Measurements from ENCODE around the gene ECE1.
"Not testable (repeated sequence)": the region's sequence is repeated elsewhere in the genome, so short reads cannot be mapped to it uniquely, and the experiment has no call there.

Gene ECE1

DNA sequence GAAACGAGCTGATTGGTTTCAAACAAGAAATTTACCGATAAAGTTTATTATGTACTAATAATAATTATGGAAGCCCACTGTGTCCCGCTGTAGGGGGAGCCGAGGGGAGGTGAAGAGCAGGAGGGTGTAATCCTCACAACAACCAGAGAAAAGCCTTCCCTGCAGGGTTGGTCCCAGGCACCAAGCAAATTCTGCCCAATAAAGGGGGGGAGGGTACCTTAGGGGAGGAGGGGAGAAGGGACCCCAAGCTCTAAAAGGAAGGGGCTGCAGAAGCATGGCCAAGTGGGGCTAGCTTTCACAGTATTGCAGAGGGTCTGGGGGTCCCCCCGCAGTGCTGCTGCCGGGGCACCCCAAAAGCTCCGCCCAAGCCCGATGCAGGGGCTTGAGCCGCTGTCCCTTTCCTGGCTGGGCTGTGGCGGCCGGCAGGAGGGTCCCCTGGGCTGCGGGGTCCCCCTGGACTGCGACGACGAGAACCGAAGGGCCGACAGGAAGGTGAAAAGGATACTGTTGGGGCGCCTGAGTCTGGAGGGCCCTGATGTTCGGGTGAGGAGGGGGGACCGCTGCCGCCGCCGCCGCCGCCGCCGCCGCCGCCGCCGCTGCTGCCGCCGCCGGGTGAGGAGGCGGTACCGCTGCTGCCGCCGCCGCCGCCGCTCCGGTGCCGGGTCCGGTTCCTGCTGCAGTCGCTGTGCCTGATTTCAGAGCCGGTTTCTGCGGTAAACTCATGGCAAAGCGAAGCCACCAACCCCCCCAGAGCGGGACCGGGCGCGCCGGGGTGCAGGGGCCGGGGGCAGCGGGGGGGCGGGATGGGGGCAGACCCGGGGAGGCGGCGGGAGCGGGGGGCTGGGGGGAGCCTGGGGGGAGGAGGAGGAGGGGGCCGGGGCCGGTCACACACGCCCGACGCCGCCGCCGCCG is 114.3 kb downstream of the ECE1 start:
- peak overlapping the region; percentile 93 for H3K4me3 ChIP-seq (ENCODE audit: low read depth, low read length)
- peaks cover 9% of the 10 kb centered on the region for H3K36me3 ChIP-seq
- TF ChIP-seq, protein P1, sequence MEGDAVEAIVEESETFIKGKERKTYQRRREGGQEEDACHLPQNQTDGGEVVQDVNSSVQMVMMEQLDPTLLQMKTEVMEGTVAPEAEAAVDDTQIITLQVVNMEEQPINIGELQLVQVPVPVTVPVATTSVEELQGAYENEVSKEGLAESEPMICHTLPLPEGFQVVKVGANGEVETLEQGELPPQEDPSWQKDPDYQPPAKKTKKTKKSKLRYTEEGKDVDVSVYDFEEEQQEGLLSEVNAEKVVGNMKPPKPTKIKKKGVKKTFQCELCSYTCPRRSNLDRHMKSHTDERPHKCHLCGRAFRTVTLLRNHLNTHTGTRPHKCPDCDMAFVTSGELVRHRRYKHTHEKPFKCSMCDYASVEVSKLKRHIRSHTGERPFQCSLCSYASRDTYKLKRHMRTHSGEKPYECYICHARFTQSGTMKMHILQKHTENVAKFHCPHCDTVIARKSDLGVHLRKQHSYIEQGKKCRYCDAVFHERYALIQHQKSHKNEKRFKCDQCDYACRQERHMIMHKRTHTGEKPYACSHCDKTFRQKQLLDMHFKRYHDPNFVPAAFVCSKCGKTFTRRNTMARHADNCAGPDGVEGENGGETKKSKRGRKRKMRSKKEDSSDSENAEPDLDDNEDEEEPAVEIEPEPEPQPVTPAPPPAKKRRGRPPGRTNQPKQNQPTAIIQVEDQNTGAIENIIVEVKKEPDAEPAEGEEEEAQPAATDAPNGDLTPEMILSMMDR (IDR thresholded peaks at IDR 0.05; ENCODE audit: low read depth, low read length): no peak
- peaks cover 5% of the 10 kb centered on the region for H3K9me3 ChIP-seq (ENCODE audit: severe bottlenecking)
- peak; percentile 30 for DNase-seq
- peak overlapping the region; percentile 52 for H3K27ac ChIP-seq
- H3K27me3 ChIP-seq (ENCODE audit: insufficient read depth, low read depth, severe bottlenecking): no peaks in the 10 kb centered on the region

DNA sequence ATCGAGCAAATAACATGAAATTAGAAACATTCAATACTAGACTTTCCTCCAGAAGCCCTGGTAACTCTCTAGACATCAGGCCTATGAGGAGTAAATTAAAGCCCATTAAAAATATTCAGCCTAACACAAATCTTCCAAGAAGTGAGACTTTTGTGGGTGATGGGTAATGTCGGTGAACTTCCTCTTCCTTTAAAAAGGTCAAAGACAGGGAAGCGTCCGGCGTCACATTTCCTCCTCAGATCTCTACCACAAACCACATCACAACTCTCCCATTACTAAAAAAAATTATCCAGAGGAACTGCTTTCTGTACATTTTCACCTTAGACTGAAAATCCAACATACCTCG is 115.0 kb downstream of the ECE1 start:
- H3K4me3 ChIP-seq (ENCODE audit: low read depth, low read length): peak overlapping the region; percentile 93
- TF ChIP-seq, protein P1 (IDR thresholded peaks at IDR 0.05; ENCODE audit: low read depth, low read length): no peak
- H3K9me3 ChIP-seq (ENCODE audit: severe bottlenecking): peaks cover 4% of the 10 kb centered on the region
- peak overlapping the region; percentile 25 for H3K27ac ChIP-seq
- DNase-seq: no peak
- no peaks in the 10 kb centered on the region for H3K27me3 ChIP-seq (ENCODE audit: insufficient read depth, low read depth, severe bottlenecking)
- peaks cover 14% of the 10 kb centered on the region for H3K36me3 ChIP-seq

DNA sequence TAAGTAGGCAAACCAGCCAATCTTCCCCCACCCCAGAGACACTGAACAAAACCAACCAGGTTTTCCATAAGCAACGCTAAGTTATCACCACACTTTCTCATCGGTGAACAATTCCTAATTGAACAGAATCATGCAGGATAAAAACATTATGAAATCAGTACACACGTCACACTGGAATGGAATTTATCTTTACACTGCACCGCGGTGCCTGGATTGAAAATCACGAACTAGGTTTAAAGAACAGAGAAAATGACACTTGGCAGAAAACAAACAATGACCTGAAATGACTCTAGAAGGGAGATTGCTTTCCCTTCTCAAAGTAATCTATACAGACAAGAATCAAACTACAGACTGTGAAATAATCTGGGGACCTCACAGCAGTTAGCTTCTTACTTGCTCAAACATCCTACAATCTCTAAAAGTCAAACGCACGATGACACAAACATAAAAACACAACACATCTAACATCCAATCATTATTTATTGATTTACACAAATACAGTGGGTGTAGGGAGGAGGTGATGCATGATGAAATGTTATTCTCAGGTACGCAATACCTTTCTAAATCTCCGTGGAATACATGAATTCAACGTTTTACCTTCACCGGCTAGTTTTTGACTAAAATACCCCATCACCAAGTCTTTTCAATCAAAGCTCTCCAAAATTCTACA is 115.5 kb downstream of the ECE1 start:
- Histone ChIP-seq H3K27ac (no peak overlapping the region; the same call in 1 of the 2 replicates), H3K27me3 (ENCODE audit: insufficient read depth, low read depth, severe bottlenecking) (no peaks in the 10 kb centered on the region), H3K36me3 (peaks cover 19% of the 10 kb centered on the region), H3K9me3 (ENCODE audit: severe bottlenecking) (peaks cover 2% of the 10 kb centered on the region), H3K4me3 (ENCODE audit: low read depth, low read length) (peak overlapping the region; percentile 93)
- TF ChIP-seq, protein P1 (IDR thresholded peaks at IDR 0.05; ENCODE audit: low read depth, low read length): no peak
- no peak for DNase-seq

DNA sequence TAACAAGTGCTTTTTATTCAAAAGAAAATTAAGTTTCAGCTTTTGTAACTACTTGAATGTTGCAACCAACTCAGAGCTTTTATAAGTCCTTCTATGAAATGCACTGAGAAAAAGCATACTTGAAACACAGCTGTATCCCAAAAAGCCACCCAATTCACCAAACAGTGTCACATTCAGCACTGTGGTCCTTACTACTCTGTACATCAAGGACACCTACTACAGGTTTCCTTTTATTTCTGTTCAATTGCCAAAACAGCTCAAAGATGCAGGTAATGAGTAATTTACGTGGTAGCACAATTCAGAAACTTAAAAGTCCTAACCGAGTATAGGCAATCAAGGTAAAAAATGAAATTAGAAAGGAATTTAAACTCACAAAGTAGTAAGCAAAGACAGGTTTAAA is 116.0 kb downstream of the ECE1 start:
- no peak overlapping the region for H3K27ac ChIP-seq
- no peak for DNase-seq
- H3K4me3 ChIP-seq (ENCODE audit: low read depth, low read length): no peak overlapping the region
- TF ChIP-seq, protein P1 (IDR thresholded peaks at IDR 0.05; ENCODE audit: low read depth, low read length): no peak
- H3K9me3 ChIP-seq (ENCODE audit: severe bottlenecking): peaks cover 2% of the 10 kb centered on the region
- peaks cover 22% of the 10 kb centered on the region for H3K36me3 ChIP-seq
- H3K27me3 ChIP-seq (ENCODE audit: insufficient read depth, low read depth, severe bottlenecking): no peaks in the 10 kb centered on the region

DNA sequence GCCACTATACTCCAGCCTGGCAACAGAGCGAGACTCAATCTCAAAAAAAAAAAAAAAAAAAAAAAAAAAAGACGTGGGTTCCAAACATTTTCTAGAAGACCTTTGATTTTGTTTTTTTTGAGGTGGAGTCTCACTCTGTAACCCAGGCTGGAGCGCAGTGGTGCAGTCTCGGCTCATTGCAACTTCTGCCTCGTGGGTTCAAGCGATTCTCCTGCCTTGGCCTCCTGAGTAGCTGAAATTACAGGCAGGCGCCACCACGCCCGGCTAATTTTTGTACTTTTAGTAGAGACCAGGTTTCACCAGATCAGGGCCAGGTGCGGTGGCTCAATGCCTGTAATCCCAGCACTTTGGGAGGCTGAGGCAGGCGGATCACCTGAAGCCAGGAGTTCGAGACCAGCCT is 117.2 kb downstream of the ECE1 start:
- not testable (repeated sequence) for H3K4me3 ChIP-seq (ENCODE audit: low read depth, low read length); H3K27ac ChIP-seq; H3K9me3 ChIP-seq (ENCODE audit: severe bottlenecking); DNase-seq; H3K27me3 ChIP-seq (ENCODE audit: insufficient read depth, low read depth, severe bottlenecking)
- peaks cover 30% of the 10 kb centered on the region for H3K36me3 ChIP-seq

DNA sequence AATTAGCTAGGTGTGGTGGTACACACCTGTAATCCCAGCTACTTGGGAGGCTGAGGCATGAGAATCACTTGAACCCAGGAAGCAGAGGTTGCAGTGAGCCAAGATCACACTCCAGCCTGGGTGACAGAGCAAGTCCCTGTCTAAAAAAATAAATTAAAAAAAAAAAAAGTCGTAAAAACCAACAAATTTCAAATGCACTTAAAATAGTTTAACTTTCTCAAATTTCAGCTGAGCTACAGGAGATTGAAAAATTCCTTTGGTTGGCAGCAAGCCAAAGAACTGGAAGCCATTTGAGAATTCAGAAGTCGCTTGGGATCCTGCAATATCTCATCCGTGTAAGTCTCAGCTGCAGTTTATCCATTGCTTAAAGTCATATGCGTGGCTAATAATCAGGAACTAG is 119.4 kb downstream of the ECE1 start:
- not testable (repeated sequence) for H3K27ac ChIP-seq, DNase-seq
- peaks cover 48% of the 10 kb centered on the region for H3K36me3 ChIP-seq

More for the DNA sequence above, 119.4 kb downstream of the ECE1 start:
- H3K27me3 ChIP-seq (ENCODE audit: insufficient read depth, low read depth, severe bottlenecking); H3K9me3 ChIP-seq (ENCODE audit: severe bottlenecking); H3K4me3 ChIP-seq (ENCODE audit: low read depth, low read length): not testable (repeated sequence)

Measured in WERI-Rb-1 (cell line).